Measurements from ENCODE around the gene AP4E1. TPM values are rescaled to one million over a fixed set of nuclear protein-coding genes. Genes with fewer than 3 reads are reported as not detected.

Gene AP4E1
- total and polyA plus RNA-seq, 2 of the 8 experiments (the other 6 are each of a cell fraction or from before 2014, with no cell fraction given), result 1.4 to 10.9 TPM

DNA sequence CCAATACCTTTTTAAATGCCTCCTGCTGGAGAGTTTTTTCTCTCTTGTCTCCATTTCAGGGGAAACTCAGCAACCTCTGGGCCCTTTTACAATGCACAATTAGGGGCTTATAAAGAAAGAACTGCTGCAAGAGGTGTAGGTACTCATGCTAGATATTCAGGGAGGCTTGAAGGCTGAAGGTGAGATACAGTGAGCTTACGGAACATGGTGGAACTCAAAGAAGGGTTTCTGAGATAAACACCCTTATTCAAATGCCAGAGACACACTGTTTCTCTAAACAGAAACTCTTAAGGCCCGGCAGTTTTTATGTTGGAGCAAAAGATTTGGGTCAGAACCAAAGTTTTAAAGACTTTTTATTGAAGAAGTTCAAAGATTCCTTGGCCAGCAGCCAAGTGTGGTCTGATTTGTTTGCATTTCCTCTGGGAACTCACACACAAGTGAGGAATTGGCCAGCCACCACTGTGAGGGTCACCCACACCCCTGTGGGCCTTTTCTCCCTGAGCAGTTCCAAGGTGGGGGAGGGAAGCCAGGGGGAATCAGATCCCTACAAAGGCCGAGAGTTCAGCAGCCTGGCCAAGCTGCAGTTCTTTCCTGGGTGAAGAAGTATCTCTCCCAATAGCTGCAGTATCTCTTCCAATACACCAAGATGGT lies 138.4 kb downstream of the AP4E1 start:
- H4K5ac ChIP-seq (ENCODE audit: insufficient read length, low read depth, low read length), result no peak overlapping the region
- H3K18ac ChIP-seq (ENCODE audit: extremely low read depth, low read length), result no peak overlapping the region
- H3K9ac ChIP-seq (replicated peaks in 1 of 4; ENCODE audit: extremely low read depth in 1 of 4, low read depth in 3 of 4, low read length in 3 of 4), result no peak overlapping the region
- H3K27me3 ChIP-seq (replicated peaks in 1 of 4; ENCODE audit: control insufficient read depth in 3 of 4, extremely low read depth in 1 of 4, insufficient read depth in 3 of 4, low read length in 3 of 4), result no peaks in the 10 kb centered on the region
- peaks cover 0 to 2% of the 10 kb centered on the region in 2 experiments; a peak in 1 of 4 replicates for H3K9me3 ChIP-seq (ENCODE audit: insufficient read depth in 2 of 2, low read depth in 1 of 2, low read length in 1 of 2)
- POLR2A ChIA-PET (ENCODE audit: partially characterized antibody), result no interaction called here
- no peak overlapping the region for H2BK120ac ChIP-seq (replicated peaks; ENCODE audit: low read depth, low read length)
- no peaks in the 10 kb centered on the region for H4K20me1 ChIP-seq (replicated peaks in 1 of 2; ENCODE audit: control insufficient read depth in 1 of 2, insufficient read depth in 2 of 2, low read length in 2 of 2)
- H2BK15ac ChIP-seq (ENCODE audit: low read length), result no peak overlapping the region
- H3K14ac ChIP-seq (ENCODE audit: insufficient read length), result no peak overlapping the region
- H3K79me1 ChIP-seq (ENCODE audit: low read depth, low read length), result no peaks in the 10 kb centered on the region
- FAIRE-seq (no peak), DNase-seq (ENCODE audit: low read depth in 1 of 2, low spot score in 2 of 2) (no peak)
- no peak overlapping the region for H3K4ac ChIP-seq (replicated peaks; ENCODE audit: insufficient read length, low read depth, low read length)
- H3K27ac ChIP-seq (ENCODE audit: low read depth, low read length), result no peak overlapping the region
- no peak overlapping the region for H2AFZ ChIP-seq (ENCODE audit: low read length)
- H4K8ac ChIP-seq (ENCODE audit: extremely low read depth, insufficient read depth, low read length), result no peak overlapping the region
- H4K91ac ChIP-seq (replicated peaks; ENCODE audit: insufficient read length, low read length), result no peak overlapping the region
- no peak overlapping the region for H3K4me3 ChIP-seq (ENCODE audit: extremely low read depth in 1 of 4, insufficient read depth in 2 of 4, low read depth in 3 of 4, low read length in 4 of 4)
- no peaks in the 10 kb centered on the region for H3K23me2 ChIP-seq (ENCODE audit: low read depth, low read length)
- no peak overlapping the region for H2AK5ac ChIP-seq (ENCODE audit: low read depth, low read length)
- no peaks in the 10 kb centered on the region for H3K36me3 ChIP-seq (ENCODE audit: control insufficient read depth in 2 of 4, insufficient read depth in 4 of 4, low read length in 3 of 4)
- H3K23ac ChIP-seq (ENCODE audit: insufficient read length), result no peak overlapping the region
- no peak overlapping the region for H2BK20ac ChIP-seq (ENCODE audit: low read length)
- no peak overlapping the region for H3K56ac ChIP-seq (replicated peaks; ENCODE audit: insufficient read length, low read depth, low read length)
- no peak overlapping the region for H2BK5ac ChIP-seq (ENCODE audit: low read depth, low read length)
- H3K4me1 ChIP-seq (replicated peaks in 1 of 4; ENCODE audit: control insufficient read depth in 3 of 4, insufficient read depth in 4 of 4, low read length in 3 of 4), result peaks cover 0 to 4% (median 0%) of the 10 kb centered on the region in 4 experiments; a peak in 1 of 7 replicates
- CTCF ChIA-PET (ENCODE audit: partially characterized antibody), result interaction anchor here (0.6 kb wide), 1 partner anchor 116 kb away, joined by 3 read pairs; no protein-coding TSS in a partner anchor
- 79% methylated on average over 3 of the region's 3 CpGs; no CpG with 5 or more reads in 1 of the 2 experiments for WGBS, 2 experiments (ENCODE audit: extremely low coverage in 1 of 2, insufficient coverage in 1 of 2, insufficient read length in 1 of 2, insufficient replicate concordance in 2 of 2, low coverage in 1 of 2, low lambda C conversion rate in 2 of 2, missing lambda C conversion rate in 1 of 2)
- H3K79me2 ChIP-seq (ENCODE audit: control insufficient read depth in 1 of 2, insufficient read depth in 2 of 2, low read length in 2 of 2), result no peaks in the 10 kb centered on the region
- H3K4me2 ChIP-seq (ENCODE audit: insufficient read depth in 1 of 2, low read depth in 2 of 2, low read length in 2 of 2), result no peak overlapping the region; a peak in 1 of 4 replicates
- no peak overlapping the region for H2BK12ac ChIP-seq (ENCODE audit: low read depth, low read length)
- TF ChIP-seq ATF3 (IDR thresholded peaks at IDR 0.05; ENCODE audit: insufficient read depth, low read depth, low read length), result no peak
- no peak for TF ChIP-seq SP2 (IDR thresholded peaks at IDR 0.05; ENCODE audit: low read length)
- no peak for TF ChIP-seq SP4 (IDR thresholded peaks at IDR 0.05; ENCODE audit: low read length)
- TF ChIP-seq, protein P1, sequence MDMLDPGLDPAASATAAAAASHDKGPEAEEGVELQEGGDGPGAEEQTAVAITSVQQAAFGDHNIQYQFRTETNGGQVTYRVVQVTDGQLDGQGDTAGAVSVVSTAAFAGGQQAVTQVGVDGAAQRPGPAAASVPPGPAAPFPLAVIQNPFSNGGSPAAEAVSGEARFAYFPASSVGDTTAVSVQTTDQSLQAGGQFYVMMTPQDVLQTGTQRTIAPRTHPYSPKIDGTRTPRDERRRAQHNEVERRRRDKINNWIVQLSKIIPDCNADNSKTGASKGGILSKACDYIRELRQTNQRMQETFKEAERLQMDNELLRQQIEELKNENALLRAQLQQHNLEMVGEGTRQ (IDR thresholded peaks at IDR 0.05; ENCODE audit: low read length), result no peak
- TF ChIP-seq TAF7 (optimal IDR thresholded peaks at IDR 0.05; ENCODE audit: borderline replicate concordance, low read depth, low read length), result no peak
- TF ChIP-seq EP300 (IDR thresholded peaks at IDR 0.05; ENCODE audit: borderline replicate concordance in 1 of 2, low read depth in 2 of 2, low read length in 2 of 2), result no peak
- TF ChIP-seq CHD2 (IDR thresholded peaks at IDR 0.05; ENCODE audit: low read length), result no peak
- no peak for TF ChIP-seq POLR2A (IDR thresholded peaks at IDR 0.05; ENCODE audit: control extremely low read depth in 1 of 2, low read depth in 2 of 2, low read length in 2 of 2)
- no peak for TF ChIP-seq NANOG (IDR thresholded peaks at IDR 0.05; ENCODE audit: insufficient read depth, low read depth, low read length, poor library complexity, severe bottlenecking)
- TF ChIP-seq BCL11A (IDR thresholded peaks at IDR 0.05; ENCODE audit: low read depth in 2 of 2, low read length in 2 of 2), result no peak
- no peak for TF ChIP-seq HDAC2 (IDR thresholded peaks at IDR 0.05; ENCODE audit: borderline replicate concordance in 1 of 2, low read depth in 2 of 2, low read length in 2 of 2)
